Keratinocyte (primary cell): ENCODE data around the gene TTC28. TPM values are rescaled to one million over a fixed set of nuclear protein-coding genes. Genes with fewer than 3 reads are reported as not detected.

Source experiments
- DNase-seq: peaks from one replicate; pipeline ENCODE4 v3.0.0-alpha.2; 2011; ENCODE audit warnings: low read depth, missing footprints, low spot score
- FAIRE-seq: peaks from 2 replicates; lab custom pipeline; 2011; peaks lifted over from hg19 to GRCh38; lab: Jason Lieb, UNC
- H2AFZ ChIP-seq: 2 replicates; pipeline ENCODE4 v1.6.0; 2012; ENCODE audit warnings: low read length, control low read depth, inconsistent platforms; ENCODE audit not compliant: control insufficient read depth
- H3K27ac ChIP-seq: 2 replicates; pipeline ENCODE4 v1.5.1; 2011; ENCODE audit warnings: low read length; ENCODE audit not compliant: control insufficient read depth, insufficient read depth
- H3K27me3 ChIP-seq: 3 replicates; pipeline ENCODE4 v1.6.0; 2011; ENCODE audit warnings: low read length; ENCODE audit not compliant: control insufficient read depth, insufficient read depth; ENCODE audit errors: extremely low read depth
- H3K36me3 ChIP-seq, 2 experiments: 2 replicates in 1 of 2; 3 replicates in 1 of 2; pipeline ENCODE4 v1.5.1; 2011; ENCODE audit warnings: low read length in 2 of 2, mild to moderate bottlenecking in 1 of 2; ENCODE audit not compliant: control insufficient read depth in 2 of 2, insufficient read depth in 2 of 2; ENCODE audit errors: extremely low read depth in 1 of 2
- H3K4me1 ChIP-seq: 3 replicates; pipeline ENCODE4 v1.5.1; 2011; ENCODE audit warnings: low read length; ENCODE audit not compliant: control insufficient read depth, insufficient read depth; ENCODE audit errors: extremely low read depth
- H3K4me2 ChIP-seq: 3 replicates; pipeline ENCODE4 v1.6.0; 2011; ENCODE audit warnings: low read depth, low read length; ENCODE audit not compliant: control insufficient read depth, insufficient read depth; ENCODE audit errors: extremely low read depth
- H3K4me3 ChIP-seq, 3 experiments: fragments of 200-600 bp in 1 of 3; sonication (generic) in 1 of 3; 2 replicates in 2 of 3; 3 replicates in 1 of 3; pipeline ENCODE4 v1.5.1; 2011 to 2016; ENCODE audit warnings: low read length in 3 of 3, mild to moderate bottlenecking in 3 of 3, control low read depth in 2 of 3, inconsistent platforms in 1 of 3, low read depth in 1 of 3, mixed read lengths in 1 of 3, mixed run types in 1 of 3, moderate library complexity in 1 of 3; ENCODE audit not compliant: control insufficient read depth in 2 of 3, insufficient read depth in 2 of 3; ENCODE audit errors: extremely low read depth in 1 of 3
- H3K79me2 ChIP-seq: 2 replicates; pipeline ENCODE4 v1.6.0; 2012; ENCODE audit warnings: low read length; ENCODE audit not compliant: control insufficient read depth, insufficient read depth
- H3K9ac ChIP-seq: 3 replicates; pipeline ENCODE4 v1.6.0; 2011; ENCODE audit warnings: low read length; ENCODE audit not compliant: control insufficient read depth, insufficient read depth; ENCODE audit errors: extremely low read depth
- H3K9me1 ChIP-seq: 3 replicates; pipeline ENCODE4 v1.6.0; 2011; ENCODE audit warnings: low read length; ENCODE audit not compliant: control insufficient read depth, insufficient read depth; ENCODE audit errors: extremely low read depth
- H3K9me3 ChIP-seq: 2 replicates; pipeline ENCODE4 v1.5.1; 2012; ENCODE audit warnings: low read depth, low read length; ENCODE audit not compliant: control insufficient read depth
- H4K20me1 ChIP-seq: 3 replicates; pipeline ENCODE4 v1.6.0; 2011; ENCODE audit warnings: low read length; ENCODE audit not compliant: control insufficient read depth, insufficient read depth; ENCODE audit errors: extremely low read depth
- CTCF ChIP-seq, 3 experiments: IDR thresholded peaks in 1 of 3; conservative IDR thresholded peaks in 1 of 3; optimal IDR thresholded peaks in 1 of 3; 2 replicates in 2 of 3; 3 replicates in 1 of 3; pipeline versions ENCODE3 to v1.5.1; 2011; ENCODE audit warnings: low read length in 3 of 3, mild to moderate bottlenecking in 3 of 3, moderate library complexity in 2 of 3, control low read depth in 1 of 3, inconsistent platforms in 1 of 3; ENCODE audit not compliant: insufficient read depth in 2 of 3; ENCODE audit errors: extremely low read depth in 1 of 3
- EZH2 ChIP-seq: IDR thresholded peaks from one replicate; pipeline ENCODE4 v1.6.1; 2012; ENCODE audit warnings: inconsistent platforms, mild to moderate bottlenecking, low read length, moderate library complexity
- dilution Hi-C: fragments of 300-500 bp; cut with MboI; formaldehyde crosslinking; loops from one replicate; pipeline ENCODE4 v1.7.0; 2020; ENCODE audit warnings: low sequenced_read_pairs; ENCODE audit not compliant: extremely low pct_ligation_motif_present
- polyA plus RNA-seq, 5 experiments: library from polyadenylated mRNA; depleted of rRNA in 3 of 5; stranded (reverse) in 3 of 5; stranded (forward) in 1 of 5; unstranded in 1 of 5; fragments of >200 nt; gene quantifications; 1 replicate in 1 of 5; 2 replicates in 3 of 5; 3 replicates in 1 of 5; pipeline versions ENCODE4 v1.2.1 to v1.2.3, GENCODE V29; 2011 to 2012; ENCODE audit warnings: missing spikeins in 2 of 5, low read depth in 1 of 5, low replicate concordance in 1 of 5

TTC28 gene
- polyA plus RNA-seq, 1 donor (not counting 4 experiments of a cell fraction or from before 2014, with no cell fraction given) = 0.66 TPM

- H3K9me1 ChIP-seq = no peaks in the 10 kb centered on the region
- H2AFZ ChIP-seq = no peak overlapping the region
- dilution Hi-C loops = no loop called here
- H3K27me3 ChIP-seq = peaks cover 8% of the 10 kb centered on the region
- FAIRE-seq (no peak), DNase-seq (no peak)
- no peaks in the 10 kb centered on the region for H3K9me3 ChIP-seq
- H3K4me2 ChIP-seq = no peak overlapping the region
- no peak overlapping the region for H3K27ac ChIP-seq
- H4K20me1 ChIP-seq = no peaks in the 10 kb centered on the region
- TF ChIP-seq CTCF (optimal IDR thresholded peaks at IDR 0.05 in 1 of 3, IDR thresholded peaks at IDR 0.05 in 1 of 3, conservative IDR thresholded peaks at IDR 0.05 in 1 of 3; ENCODE audit: extremely low read depth in 1 of 3, insufficient read depth in 2 of 3, low read length in 3 of 3) (no peak), EZH2 (no peak)
- H3K9ac ChIP-seq = no peak overlapping the region
- no peak overlapping the region for H3K4me3 ChIP-seq
- no peaks in the 10 kb centered on the region for H3K4me1 ChIP-seq
- no peaks in the 10 kb centered on the region for H3K36me3 ChIP-seq
- H3K79me2 ChIP-seq = no peaks in the 10 kb centered on the region
These were observed 646.8 kb downstream of the TTC28 start for GRCh38 chr22:28032861-28033260.

DNA sequence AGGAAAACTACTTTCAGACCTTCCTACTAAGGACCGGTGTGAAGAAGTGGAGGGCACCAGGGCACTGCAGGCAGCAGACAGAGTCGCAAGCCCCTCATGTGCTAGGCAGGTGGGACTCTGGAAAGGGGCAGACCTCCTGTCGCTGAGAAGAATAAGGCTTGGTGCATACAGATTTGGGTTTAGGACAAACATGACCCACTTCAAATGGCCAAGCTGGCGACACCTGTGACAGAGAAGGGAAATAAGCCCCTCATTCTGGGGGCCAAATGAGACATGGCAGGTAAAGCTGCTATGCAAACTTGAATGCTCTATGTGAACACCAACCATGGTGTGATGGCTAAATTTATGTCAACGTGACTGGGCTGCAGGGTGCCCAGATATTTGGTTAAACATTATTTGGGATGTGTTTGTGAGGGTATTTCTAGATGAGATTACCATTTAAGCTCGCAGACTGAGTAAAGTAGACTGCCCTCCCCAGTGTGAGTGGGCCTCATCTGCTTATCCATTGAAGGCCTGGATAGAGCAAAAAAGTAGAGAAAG lies 648.2 kb downstream of the TTC28 start:
- H3K9me1 ChIP-seq = no peaks in the 10 kb centered on the region
- FAIRE-seq = no peak

More for the DNA sequence above, 648.2 kb downstream of the TTC28 start:
- no peak for TF ChIP-seq CTCF (optimal IDR thresholded peaks at IDR 0.05 in 1 of 3, IDR thresholded peaks at IDR 0.05 in 1 of 3, conservative IDR thresholded peaks at IDR 0.05 in 1 of 3; ENCODE audit: extremely low read depth in 1 of 3, insufficient read depth in 2 of 3, low read length in 3 of 3)
- no peak for TF ChIP-seq EZH2
- Histone ChIP-seq H3K27ac (no peak overlapping the region), H3K4me3 (no peak overlapping the region), H3K4me1 (no peaks in the 10 kb centered on the region), H2AFZ (no peak overlapping the region), H3K9ac (no peak overlapping the region), H3K27me3 (peaks cover 8% of the 10 kb centered on the region), H3K36me3 (no peaks in the 10 kb centered on the region), H3K79me2 (no peaks in the 10 kb centered on the region), H3K9me3 (no peaks in the 10 kb centered on the region), H3K4me2 (no peak overlapping the region), H4K20me1 (no peaks in the 10 kb centered on the region)
- dilution Hi-C loops = no loop called here
- DNase-seq = no peak
